GM18502 (cell line): ENCODE measurements around the gene RNU7-1.

ENCODE experiments used
- ATAC-seq: cut with Tn5 transposase; IDR thresholded peaks from one replicate; pipeline ENCODE4 v1.9.1; 2021; ENCODE audit warnings: mild to moderate bottlenecking; ENCODE audit not compliant: unreplicated experiment, poor library complexity

The RNU7-1 gene

GRCh38 chr12:6936636-6937480 lies 6.8 kb upstream of the RNU7-1 start:
- no peak for ATAC-seq

- ATAC-seq, result peak; percentile 88
Observed at GRCh38 chr12:6937481-6938352, 5.9 kb upstream of the RNU7-1 start.

- no peak for ATAC-seq
Observed at GRCh38 chr12:6938353-6939190, 5.0 kb upstream of the RNU7-1 start.

- ATAC-seq, result no peak
Observed at GRCh38 chr12:6939191-6939540, 4.5 kb upstream of the RNU7-1 start.

- ATAC-seq, result no peak
Observed at GRCh38 chr12:6941267-6941666, 2.3 kb upstream of the RNU7-1 start.

- ATAC-seq, result no peak
Observed at GRCh38 chr12:6941782-6942181, 1.8 kb upstream of the RNU7-1 start.

- ATAC-seq, result no peak
Observed at GRCh38 chr12:6942331-6942665, 1.3 kb upstream of the RNU7-1 start.

- ATAC-seq, result peak; percentile 32
Observed at GRCh38 chr12:6943389-6943721, 261 bp upstream of the RNU7-1 start.

GRCh38 chr12:6944381-6945186 lies 968 bp downstream of the RNU7-1 start:
- ATAC-seq, result peak; percentile 38

- ATAC-seq, result no peak
Observed at GRCh38 chr12:6945613-6946012, 2.0 kb downstream of the RNU7-1 start.

GRCh38 chr12:6946033-6946919 lies 2.7 kb downstream of the RNU7-1 start:
- peak; percentile 25 for ATAC-seq

- no peak for ATAC-seq
Observed at GRCh38 chr12:6946920-6947374, 3.3 kb downstream of the RNU7-1 start.

GRCh38 chr12:6947615-6948014 lies 4.0 kb downstream of the RNU7-1 start:
- ATAC-seq, result no peak

GRCh38 chr12:6948873-6949594 lies 5.4 kb downstream of the RNU7-1 start:
- no peak for ATAC-seq

GRCh38 chr12:6950401-6950801 lies 6.8 kb downstream of the RNU7-1 start:
- no peak for ATAC-seq

- no peak for ATAC-seq
Observed at GRCh38 chr12:6950811-6951540, 7.4 kb downstream of the RNU7-1 start, which contains the start of gene PTPN6. PTPN6 (plus strand) TSS chr12:6951356; CDS start chr12:6951513, 157 bp downstream.

GRCh38 chr12:6951551-6952120 lies 8.0 kb downstream of the RNU7-1 start:
- ATAC-seq, result no peak
